Fibroblast of lung (primary cell): ENCODE measurements around the gene CCDC88C. TPM values are rescaled to one million over a fixed set of nuclear protein-coding genes. Genes with fewer than 3 reads are reported as not detected.

Experiments
- DNase-seq, 2 donors: peaks; one replicate each; pipeline versions ENCODE4 v3.0.0 to v3.0.0-alpha.2; 2010; ENCODE audit warnings: low read depth in 2 of 2
- H2AFZ ChIP-seq: 2 replicates; pipeline ENCODE4 v1.5.1; 2012; ENCODE audit warnings: low read length, control low read depth, inconsistent platforms
- H3K27ac ChIP-seq: 2 replicates; pipeline ENCODE4 v1.5.1; 2011; ENCODE audit warnings: low read length, control low read depth; ENCODE audit not compliant: insufficient read depth
- H3K27me3 ChIP-seq: 2 replicates; pipeline ENCODE4 v1.5.1; 2011; ENCODE audit warnings: mild to moderate bottlenecking, low read length; ENCODE audit not compliant: control insufficient read depth, insufficient read depth
- H3K36me3 ChIP-seq: 2 replicates; pipeline ENCODE4 v1.5.1; 2011; ENCODE audit warnings: low read length; ENCODE audit not compliant: control insufficient read depth, insufficient read depth
- H3K4me1 ChIP-seq: 2 replicates; pipeline ENCODE4 v1.5.1; 2011; ENCODE audit warnings: low read length; ENCODE audit not compliant: control insufficient read depth, insufficient read depth; ENCODE audit errors: extremely low read depth
- H3K4me2 ChIP-seq: 2 replicates; pipeline ENCODE4 v1.5.1; 2011; ENCODE audit warnings: low read length, control low read depth; ENCODE audit not compliant: insufficient read depth; ENCODE audit errors: extremely low read depth
- H3K4me3 ChIP-seq, 4 experiments: fragments of 200-600 bp in 1 of 4; sonication (generic) in 1 of 4; replicated peaks in 1 of 4; 2 replicates each; pipeline ENCODE4 v1.5.1; 2011 to 2016; ENCODE audit warnings: low read length in 4 of 4, low read depth in 3 of 4, mild to moderate bottlenecking in 3 of 4, control low read depth in 2 of 4, inconsistent platforms in 1 of 4, mixed read lengths in 1 of 4; ENCODE audit not compliant: insufficient read depth in 1 of 4; ENCODE audit errors: control extremely low read depth in 1 of 4
- H3K79me2 ChIP-seq: 2 replicates; pipeline ENCODE4 v1.5.1; 2012; ENCODE audit warnings: mild to moderate bottlenecking, low read length, inconsistent platforms; ENCODE audit not compliant: control insufficient read depth, insufficient read depth
- H3K9ac ChIP-seq: 2 replicates; pipeline ENCODE4 v1.5.1; 2011; ENCODE audit warnings: mild to moderate bottlenecking, low read length, control low read depth; ENCODE audit not compliant: insufficient read depth
- H3K9me3 ChIP-seq: 2 replicates; pipeline ENCODE4 v1.5.1; 2012; ENCODE audit warnings: low read depth, low read length; ENCODE audit not compliant: control insufficient read depth, insufficient read depth
- H4K20me1 ChIP-seq: 2 replicates; pipeline ENCODE4 v1.5.1; 2011; ENCODE audit warnings: low read length; ENCODE audit not compliant: control insufficient read depth, insufficient read depth; ENCODE audit errors: extremely low read depth
- CTCF ChIP-seq, 2 donors: IDR thresholded peaks in 1 of 2; conservative IDR thresholded peaks in 1 of 2; 1 replicate in 1 of 2; 2 replicates in 1 of 2; pipeline ENCODE4 v1.5.1; 2011 to 2012; ENCODE audit warnings: low read length in 2 of 2, control low read depth in 1 of 2, inconsistent platforms in 1 of 2, low read depth in 1 of 2, mild to moderate bottlenecking in 1 of 2
- EZH2 ChIP-seq: IDR thresholded peaks from 2 replicates; pipeline ENCODE4 v1.5.1; 2012; ENCODE audit warnings: low read length, control low read depth, mild to moderate bottlenecking; ENCODE audit errors: missing control alignments
- polyA plus RNA-seq, 2 donors: library from polyadenylated mRNA; depleted of rRNA in 1 of 2; stranded (reverse) in 1 of 2; unstranded in 1 of 2; fragments of >200 nt; gene quantifications; 2 replicates each; pipeline ENCODE4 v1.2.1, GENCODE V29; 2011 to 2012; ENCODE audit warnings: missing spikeins in 1 of 2
- total RNA-seq: library from RNA; depleted of rRNA; stranded (reverse); fragments of >200 nt; gene quantifications from 2 replicates; pipeline ENCODE4 v1.2.1, GENCODE V29; 2014

CCDC88C gene
- total and polyA plus RNA-seq, 2 donors (not counting 1 experiment from before 2014, with no cell fraction given), result 0.02 to 0.17 TPM

GRCh38 chr14:91307652-91308051 is 110.0 kb downstream of the CCDC88C start:
- Histone ChIP-seq H3K9ac (no peak overlapping the region), H2AFZ (no peak overlapping the region), H4K20me1 (no peaks in the 10 kb centered on the region), H3K27me3 (peaks cover 8% of the 10 kb centered on the region), H3K36me3 (no peaks in the 10 kb centered on the region), H3K9me3 (no peaks in the 10 kb centered on the region), H3K4me2 (no peak overlapping the region), H3K4me1 (no peaks in the 10 kb centered on the region), H3K27ac (no peak overlapping the region), H3K4me3 (no peak overlapping the region), H3K79me2 (no peaks in the 10 kb centered on the region)
- DNase-seq, result no peak
- no peak for TF ChIP-seq CTCF (conservative IDR thresholded peaks at IDR 0.05 in 1 of 2, IDR thresholded peaks at IDR 0.05 in 1 of 2; ENCODE audit: low read depth in 1 of 2, low read length in 2 of 2)
- no peak for TF ChIP-seq EZH2

GRCh38 chr14:91307046-91307445 is 110.6 kb downstream of the CCDC88C start:
- Histone ChIP-seq H2AFZ (no peak overlapping the region), H3K9me3 (no peaks in the 10 kb centered on the region), H4K20me1 (no peaks in the 10 kb centered on the region), H3K4me1 (no peaks in the 10 kb centered on the region), H3K36me3 (no peaks in the 10 kb centered on the region), H3K27ac (no peak overlapping the region), H3K27me3 (peaks cover 10% of the 10 kb centered on the region), H3K9ac (no peak overlapping the region), H3K4me2 (no peak overlapping the region), H3K79me2 (no peaks in the 10 kb centered on the region), H3K4me3 (no peak overlapping the region)
- DNase-seq, result no peak
- TF ChIP-seq EZH2 (no peak), CTCF (conservative IDR thresholded peaks at IDR 0.05 in 1 of 2, IDR thresholded peaks at IDR 0.05 in 1 of 2; ENCODE audit: low read depth in 1 of 2, low read length in 2 of 2) (no peak)

- DNase-seq, result no peak
- Histone ChIP-seq H3K27me3 (peaks cover 10% of the 10 kb centered on the region), H3K4me3 (no peak overlapping the region), H3K36me3 (no peaks in the 10 kb centered on the region), H3K9me3 (no peaks in the 10 kb centered on the region), H2AFZ (no peak overlapping the region), H3K9ac (no peak overlapping the region), H3K27ac (no peak overlapping the region), H3K79me2 (no peaks in the 10 kb centered on the region), H3K4me2 (no peak overlapping the region), H3K4me1 (no peaks in the 10 kb centered on the region), H4K20me1 (no peaks in the 10 kb centered on the region)
- TF ChIP-seq CTCF (conservative IDR thresholded peaks at IDR 0.05 in 1 of 2, IDR thresholded peaks at IDR 0.05 in 1 of 2; ENCODE audit: low read depth in 1 of 2, low read length in 2 of 2) (no peak), EZH2 (no peak)
Measured at GRCh38 chr14:91306547-91306946, 111.1 kb downstream of the CCDC88C start.
